ENCODE measurements around the gene MTAP. TPM values are rescaled to one million over a fixed set of nuclear protein-coding genes. Genes with fewer than 3 reads are reported as not detected.

The MTAP gene
- total and polyA plus RNA-seq, 9 of the 15 experiments (the other 6 are each of a cell fraction or from before 2014, with no cell fraction given): 0.07 TPM; not detected in 8

- no peak for TF ChIP-seq CREB5 (CRISPR knock-in tag; IDR thresholded peaks at IDR 0.05)
- TF ChIP-seq, protein P1, sequence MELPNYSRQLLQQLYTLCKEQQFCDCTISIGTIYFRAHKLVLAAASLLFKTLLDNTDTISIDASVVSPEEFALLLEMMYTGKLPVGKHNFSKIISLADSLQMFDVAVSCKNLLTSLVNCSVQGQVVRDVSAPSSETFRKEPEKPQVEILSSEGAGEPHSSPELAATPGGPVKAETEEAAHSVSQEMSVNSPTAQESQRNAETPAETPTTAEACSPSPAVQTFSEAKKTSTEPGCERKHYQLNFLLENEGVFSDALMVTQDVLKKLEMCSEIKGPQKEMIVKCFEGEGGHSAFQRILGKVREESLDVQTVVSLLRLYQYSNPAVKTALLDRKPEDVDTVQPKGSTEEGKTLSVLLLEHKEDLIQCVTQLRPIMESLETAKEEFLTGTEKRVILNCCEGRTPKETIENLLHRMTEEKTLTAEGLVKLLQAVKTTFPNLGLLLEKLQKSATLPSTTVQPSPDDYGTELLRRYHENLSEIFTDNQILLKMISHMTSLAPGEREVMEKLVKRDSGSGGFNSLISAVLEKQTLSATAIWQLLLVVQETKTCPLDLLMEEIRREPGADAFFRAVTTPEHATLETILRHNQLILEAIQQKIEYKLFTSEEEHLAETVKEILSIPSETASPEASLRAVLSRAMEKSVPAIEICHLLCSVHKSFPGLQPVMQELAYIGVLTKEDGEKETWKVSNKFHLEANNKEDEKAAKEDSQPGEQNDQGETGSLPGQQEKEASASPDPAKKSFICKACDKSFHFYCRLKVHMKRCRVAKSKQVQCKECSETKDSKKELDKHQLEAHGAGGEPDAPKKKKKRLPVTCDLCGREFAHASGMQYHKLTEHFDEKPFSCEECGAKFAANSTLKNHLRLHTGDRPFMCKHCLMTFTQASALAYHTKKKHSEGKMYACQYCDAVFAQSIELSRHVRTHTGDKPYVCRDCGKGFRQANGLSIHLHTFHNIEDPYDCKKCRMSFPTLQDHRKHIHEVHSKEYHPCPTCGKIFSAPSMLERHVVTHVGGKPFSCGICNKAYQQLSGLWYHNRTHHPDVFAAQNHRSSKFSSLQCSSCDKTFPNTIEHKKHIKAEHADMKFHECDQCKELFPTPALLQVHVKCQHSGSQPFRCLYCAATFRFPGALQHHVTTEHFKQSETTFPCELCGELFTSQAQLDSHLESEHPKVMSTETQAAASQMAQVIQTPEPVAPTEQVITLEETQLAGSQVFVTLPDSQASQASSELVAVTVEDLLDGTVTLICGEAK (IDR thresholded peaks at IDR 0.05): no peak
- TF ChIP-seq, protein P1 (CRISPR knock-in tag; IDR thresholded peaks at IDR 0.05): no peak
- TF ChIP-seq POLR2AphosphoS2 (IDR thresholded peaks at IDR 0.05; ENCODE audit: low read length): no peak
- TF ChIP-seq ZNF140 (CRISPR knock-in tag; IDR thresholded peaks at IDR 0.05): no peak
- TF ChIP-seq RBM15 (IDR thresholded peaks at IDR 0.05; ENCODE audit: insufficient read depth, low read length): no peak
- TF ChIP-seq ZFP1 (CRISPR knock-in tag; IDR thresholded peaks at IDR 0.05): no peak
- no peak for TF ChIP-seq CCAR2 (IDR thresholded peaks at IDR 0.05; ENCODE audit: low read depth, low read length)
- no peak for TF ChIP-seq ZBTB12 (CRISPR knock-in tag; IDR thresholded peaks at IDR 0.05)
Observed at GRCh38 chr9:21890696-21891095, 88.3 kb downstream of the MTAP start (continued).
